Activated naive CD8-positive, alpha-beta T cell treated with anti-CD3 and anti-CD28 coated beads, Interleukin-2, amount 10 ng/mL, durations not matched to agents 7 days and 5 days (primary cell): ENCODE data around the gene HSD17B8. TPM values are rescaled to one million over a fixed set of nuclear protein-coding genes. Genes with fewer than 3 reads are reported as not detected.

Source experiments
- ATAC-seq: fragments of 150-1000 bp; cut with Tn5 transposase; one replicate; pipeline ENCODE4 v1.10.0; 2021; ENCODE audit warnings: low read depth, moderate library complexity
- POLR2A ChIA-PET: fragments of 350-600 bp; sonication (Branson Sonifier 250); formaldehyde crosslinking; loops from one replicate; lab custom pipeline; 2021; ENCODE audit warnings: antibody characterized with exemption; lab: Charles Lee
- DNase-seq: peaks from one replicate; pipeline ENCODE4 v3.0.0; 2021
- H3K27ac Mint-ChIP-seq: one replicate; pipeline ENCODE4 v1.8.0; 2022; ENCODE audit warnings: mild to moderate bottlenecking, mixed read lengths
- H3K27me3 Mint-ChIP-seq: one replicate; pipeline ENCODE4 v1.8.0; 2022; ENCODE audit warnings: mild to moderate bottlenecking, moderate library complexity, mixed read lengths
- H3K36me3 Mint-ChIP-seq: one replicate; pipeline ENCODE4 v1.8.0; 2021; ENCODE audit warnings: mild to moderate bottlenecking, mixed read lengths
- H3K4me1 Mint-ChIP-seq: one replicate; pipeline ENCODE4 v1.8.0; 2021; ENCODE audit warnings: mixed read lengths
- H3K4me3 Mint-ChIP-seq: one replicate; pipeline ENCODE4 v1.8.0; 2022; ENCODE audit warnings: mild to moderate bottlenecking, moderate library complexity, mixed read lengths
- H3K9me3 Mint-ChIP-seq: one replicate; pipeline ENCODE4 v1.8.0; 2021; ENCODE audit warnings: mixed read lengths
- total RNA-seq, 2 experiments: library from RNA; stranded (reverse); gene quantifications; one replicate each; pipeline ENCODE4 v1.2.3, GENCODE V29; 2021

The HSD17B8 gene
- total RNA-seq, 2 experiments from 2014 or later, result 21.1 to 21.8 TPM

DNA sequence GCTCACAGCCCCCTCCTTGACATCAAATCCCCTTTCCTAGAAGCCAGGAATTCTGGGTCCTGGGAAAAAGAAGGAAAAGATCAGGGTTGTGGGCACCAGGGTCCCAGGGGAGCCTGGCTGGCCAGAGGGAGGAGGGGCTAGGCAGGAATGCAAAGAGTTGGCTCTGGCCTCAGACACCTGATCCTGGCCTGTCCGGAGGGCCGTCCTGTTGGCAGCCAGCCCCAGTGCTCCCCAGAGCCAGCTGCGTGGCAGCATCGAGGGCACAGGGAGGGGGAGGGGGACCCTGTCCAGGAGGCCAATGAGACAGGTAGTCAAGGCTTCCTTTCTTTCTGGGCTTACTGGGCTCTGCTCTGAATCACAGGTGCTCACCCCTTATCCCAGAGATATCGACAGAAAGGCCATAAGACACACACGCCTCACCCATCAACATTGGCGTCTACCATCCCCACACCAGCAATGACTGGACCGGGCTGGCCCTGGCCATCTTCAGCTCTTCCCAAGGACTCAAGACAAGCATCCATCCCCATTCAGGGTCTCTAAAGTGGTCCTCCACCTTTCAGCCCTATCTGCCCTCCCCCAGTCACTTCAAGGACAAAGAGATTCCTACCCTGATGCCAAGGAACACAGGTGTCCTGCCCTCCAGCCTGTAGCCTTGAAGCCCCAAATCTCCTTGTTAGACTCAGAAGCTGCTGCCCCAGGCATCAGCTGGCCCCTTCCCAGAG is 12.9 kb upstream of the HSD17B8 start:
- Mint-ChIP-seq H3K4me3 (no peak overlapping the region), H3K4me1 (peaks cover 9% of the 10 kb centered on the region), H3K9me3 (no peaks in the 10 kb centered on the region), H3K27ac (no peak overlapping the region), H3K27me3 (peaks cover 39% of the 10 kb centered on the region), H3K36me3 (peaks cover 30% of the 10 kb centered on the region)
- DNase-seq, result no peak
- ATAC-seq, result no peak
- POLR2A ChIA-PET, result no interaction called here

DNA sequence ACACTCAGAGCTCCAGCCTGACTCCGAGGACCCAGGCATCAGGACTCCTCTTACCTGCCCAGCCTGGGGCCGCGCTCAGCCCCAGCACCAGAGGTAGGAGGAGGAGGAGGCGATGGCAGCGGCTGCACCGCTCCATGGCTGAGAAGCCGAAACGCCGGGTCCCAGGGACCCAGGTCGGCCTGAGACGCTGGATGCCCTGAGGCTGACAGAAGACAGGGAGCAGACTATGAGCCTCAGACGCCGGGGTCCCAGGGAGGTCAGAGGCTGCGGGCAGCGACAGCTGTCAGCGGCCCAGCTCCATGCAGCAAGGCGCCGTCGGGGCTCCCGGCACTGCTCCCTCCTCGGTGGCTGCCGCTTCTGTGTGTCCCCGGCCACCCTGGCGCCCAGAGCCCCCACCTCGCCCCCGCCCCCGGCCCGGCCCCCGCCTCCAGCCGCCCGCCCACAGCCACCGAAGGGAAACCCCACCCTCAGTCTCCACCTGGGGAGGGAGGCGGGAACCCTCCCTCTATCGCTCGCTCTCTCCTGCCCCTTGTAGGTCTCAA is 12.3 kb upstream of the HSD17B8 start, which contains the start of gene COL11A2:
Gene COL11A2, minus strand, starts transcription at position 363 of the 542 bp plus-strand sequence. Its CDS starts 227 bp downstream, at position 136.
- H3K9me3 Mint-ChIP-seq, result no peaks in the 10 kb centered on the region
- peaks cover 11% of the 10 kb centered on the region for H3K4me1 Mint-ChIP-seq
- no peak within 1 kb of the TSS for H3K27ac Mint-ChIP-seq
- H3K27me3 Mint-ChIP-seq, result peaks cover 37% of the 10 kb centered on the region
- peak within 1 kb of the TSS; percentile 49 for H3K4me3 Mint-ChIP-seq
- H3K36me3 Mint-ChIP-seq, result peaks cover 31% of the 10 kb centered on the region
- ATAC-seq, result peak; percentile 17
- POLR2A ChIA-PET, result no interaction called here
- DNase-seq, result no peak

DNA sequence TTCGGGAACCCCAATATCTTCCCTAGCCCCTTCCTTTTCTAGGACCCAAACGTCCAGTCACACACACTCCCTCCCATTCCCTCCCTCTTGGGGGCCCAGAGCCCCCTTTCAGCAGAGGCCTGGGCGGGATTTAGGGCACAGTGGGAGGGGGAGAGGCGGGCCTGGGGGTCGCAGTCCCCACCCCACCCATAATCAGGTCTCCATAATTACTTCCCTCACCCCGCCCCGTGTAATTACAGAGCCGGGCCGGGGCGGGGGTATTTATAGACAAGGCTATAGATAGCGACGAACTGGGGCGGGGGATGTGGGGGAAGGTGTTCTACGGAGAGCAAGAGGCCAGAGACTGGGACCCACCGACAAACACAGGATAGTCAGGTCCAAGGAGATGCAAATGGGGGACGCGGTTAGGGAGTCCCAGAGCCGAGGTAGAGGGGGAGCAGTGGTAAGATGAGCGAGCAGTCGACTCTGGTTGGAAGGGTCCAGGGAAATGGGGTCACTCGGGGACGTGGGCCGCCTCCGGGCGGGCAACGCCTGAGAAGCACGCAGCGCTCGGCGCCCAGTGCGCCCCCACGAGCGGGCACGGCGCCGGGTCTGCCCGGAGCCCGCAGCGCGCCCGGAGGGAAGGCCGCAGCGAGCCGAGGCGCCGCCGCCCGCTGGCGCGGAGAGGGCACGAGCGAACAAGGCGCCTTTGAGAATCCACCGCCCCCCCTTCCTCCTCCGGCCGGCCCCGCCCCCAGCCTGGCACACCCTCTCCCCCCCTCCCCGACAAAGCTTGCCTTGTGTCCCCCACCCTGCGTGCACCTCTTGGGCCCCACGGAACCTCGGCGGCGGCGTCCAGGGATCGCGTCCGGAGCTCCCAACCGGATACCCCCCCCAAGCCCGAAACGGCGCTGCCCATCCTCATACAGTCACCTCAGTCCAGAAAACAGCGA is 11.5 kb upstream of the HSD17B8 start:
- Mint-ChIP-seq H3K36me3 (peaks cover 30% of the 10 kb centered on the region), H3K4me1 (peaks cover 18% of the 10 kb centered on the region), H3K27ac (no peak overlapping the region), H3K4me3 (peak overlapping the region; percentile 49), H3K9me3 (no peaks in the 10 kb centered on the region), H3K27me3 (peaks cover 33% of the 10 kb centered on the region)
- POLR2A ChIA-PET, result no interaction called here
- DNase-seq (peak; percentile 38), ATAC-seq (no peak)

DNA sequence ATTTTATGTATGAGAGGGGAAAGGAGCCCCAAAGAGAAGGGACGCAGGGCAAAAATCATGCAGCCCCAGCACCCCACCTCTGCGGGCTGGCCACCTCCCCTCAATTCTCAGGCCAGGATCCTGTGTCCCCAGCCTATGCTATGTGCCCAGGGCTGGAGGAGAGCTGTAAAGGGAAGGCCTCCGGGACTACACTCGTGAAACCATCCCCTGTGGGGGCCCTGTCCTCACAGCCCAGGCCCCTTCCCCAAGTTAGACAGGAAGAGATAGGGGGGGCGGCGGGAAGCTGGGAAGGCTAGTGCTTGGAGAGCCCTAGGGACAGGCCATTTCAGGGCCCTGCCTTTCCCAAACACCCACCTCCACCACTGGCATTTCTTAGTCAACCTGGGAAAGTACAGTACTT is 10.8 kb upstream of the HSD17B8 start:
- DNase-seq (no peak), ATAC-seq (no peak)
- no peaks in the 10 kb centered on the region for H3K9me3 Mint-ChIP-seq
- POLR2A ChIA-PET, result no interaction called here
- H3K36me3 Mint-ChIP-seq, result peaks cover 30% of the 10 kb centered on the region
- peaks cover 24% of the 10 kb centered on the region for H3K4me1 Mint-ChIP-seq
- H3K27ac Mint-ChIP-seq, result no peak overlapping the region
- peaks cover 31% of the 10 kb centered on the region for H3K27me3 Mint-ChIP-seq
- H3K4me3 Mint-ChIP-seq, result peak overlapping the region; percentile 26

DNA sequence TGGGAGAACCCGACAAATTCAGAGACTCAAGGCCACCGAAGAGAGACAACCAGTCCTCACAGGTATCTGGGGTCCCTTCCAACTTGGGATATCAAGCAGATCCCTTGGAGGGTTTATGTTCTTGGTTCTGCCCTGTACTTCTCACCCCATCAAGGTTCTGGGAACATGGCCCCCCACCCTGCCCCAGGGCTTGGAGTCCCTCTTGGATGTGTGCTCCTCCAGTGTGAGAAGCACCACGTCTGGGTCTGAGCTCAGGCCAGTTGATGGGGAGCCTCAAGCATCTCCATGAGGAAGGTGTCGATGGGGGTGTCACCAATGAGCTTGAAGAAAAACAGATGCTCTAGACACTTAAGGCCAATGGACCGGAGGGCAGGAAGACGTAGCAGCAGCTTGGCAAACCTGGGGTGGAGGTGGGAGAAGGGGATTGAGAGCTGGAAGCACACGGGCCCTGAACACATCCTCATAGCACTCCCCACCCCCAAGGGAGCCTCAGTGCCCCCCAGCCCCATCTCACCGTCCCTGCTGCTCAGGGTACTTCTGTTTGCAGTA is 9.9 kb upstream of the HSD17B8 start:
- H3K27ac Mint-ChIP-seq, result no peak overlapping the region
- peaks cover 30% of the 10 kb centered on the region for H3K36me3 Mint-ChIP-seq
- peaks cover 31% of the 10 kb centered on the region for H3K4me1 Mint-ChIP-seq
- H3K4me3 Mint-ChIP-seq, result no peak overlapping the region
- DNase-seq (no peak), ATAC-seq (no peak)
- H3K27me3 Mint-ChIP-seq, result peaks cover 31% of the 10 kb centered on the region
- no peaks in the 10 kb centered on the region for H3K9me3 Mint-ChIP-seq
- POLR2A ChIA-PET, result interaction anchor here (0.5 kb wide), 1 partner anchor 1313 kb away, joined by 4 read pairs; no protein-coding TSS in a partner anchor

DNA sequence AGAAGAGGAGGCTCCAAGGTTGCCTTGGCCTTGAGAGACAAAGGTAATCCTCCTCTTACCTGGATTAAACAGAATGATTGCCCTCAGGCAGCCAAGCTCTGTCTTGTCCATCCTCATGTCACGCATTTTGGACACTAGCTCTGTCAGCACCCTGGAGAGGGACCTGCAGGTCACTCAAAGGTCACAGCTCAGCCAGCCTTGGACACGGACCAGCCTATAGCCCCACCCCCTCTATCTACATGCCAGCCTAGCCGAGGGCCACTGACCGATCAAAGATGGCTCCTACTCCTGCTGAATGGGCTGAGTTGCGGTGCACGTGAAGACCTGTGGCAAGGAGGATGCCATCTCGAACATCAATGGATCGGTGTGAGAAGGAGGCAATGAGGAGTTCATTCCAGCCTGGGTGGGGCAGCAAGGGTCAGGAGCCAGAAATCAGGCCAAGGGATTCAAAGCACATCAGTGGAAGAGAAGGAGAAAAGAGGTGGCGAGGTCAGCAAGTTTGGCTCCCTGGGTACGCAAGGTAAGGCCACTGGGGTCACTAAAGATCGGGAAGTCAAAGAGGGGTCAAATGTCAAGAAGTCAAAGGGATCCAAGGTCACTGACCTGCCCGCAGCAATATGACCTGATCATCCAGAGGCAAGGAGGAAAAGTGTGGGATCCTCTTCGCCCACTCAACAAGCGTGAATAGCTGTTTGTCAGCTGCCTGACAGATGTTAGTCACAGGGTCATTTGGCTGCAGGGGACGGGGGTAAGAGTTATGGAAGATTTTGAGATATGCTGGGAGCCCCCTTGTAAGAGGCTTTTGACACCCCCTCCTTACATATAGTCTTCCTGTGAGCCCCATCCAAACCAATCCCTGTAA is 8.9 kb upstream of the HSD17B8 start:
- peaks cover 34% of the 10 kb centered on the region for H3K4me1 Mint-ChIP-seq
- no peaks in the 10 kb centered on the region for H3K9me3 Mint-ChIP-seq
- peaks cover 25% of the 10 kb centered on the region for H3K27me3 Mint-ChIP-seq
- no peak for ATAC-seq
- H3K4me3 Mint-ChIP-seq, result no peak overlapping the region
- POLR2A ChIA-PET, result interaction anchor here (0.8 kb wide), 1 partner anchor 12 kb away, joined by 4 read pairs; no protein-coding TSS in a partner anchor
- no peak overlapping the region for H3K27ac Mint-ChIP-seq
- peaks cover 30% of the 10 kb centered on the region for H3K36me3 Mint-ChIP-seq
- DNase-seq, result no peak

DNA sequence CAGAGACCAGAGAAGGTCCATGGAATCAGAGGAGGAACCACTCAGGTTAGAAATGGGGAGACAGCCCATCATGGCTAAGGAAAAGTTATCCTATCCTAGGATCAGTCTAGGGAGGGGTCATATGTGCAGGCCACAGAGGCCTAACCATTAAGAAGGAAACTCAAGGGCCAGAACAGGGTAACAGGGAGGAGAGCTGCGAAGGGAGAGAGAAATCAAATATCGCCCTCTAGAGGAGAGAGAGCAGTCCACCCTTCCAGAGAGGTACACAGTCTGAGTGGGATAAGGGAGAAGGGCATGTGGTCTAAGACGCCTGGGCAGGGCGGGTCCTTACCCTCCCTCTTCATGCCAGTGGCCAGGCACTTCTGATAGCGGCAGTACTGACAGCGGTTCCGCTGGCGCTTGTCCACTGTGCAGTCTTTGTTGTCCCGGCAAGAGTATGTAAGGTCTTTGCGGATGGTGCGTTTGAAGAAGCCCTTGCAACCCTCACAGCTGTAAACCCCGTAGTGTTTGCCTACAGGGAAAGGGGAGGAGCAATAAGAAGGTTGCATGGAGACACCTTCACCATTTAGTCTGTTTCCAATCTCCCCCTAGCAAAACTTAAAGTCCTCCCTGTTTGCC is 6.9 kb upstream of the HSD17B8 start:
- POLR2A ChIA-PET, result interaction anchor here (0.6 to 1.5 kb wide), 5 partner anchors 11 to 51 kb away, joined by 3 to 6 read pairs (median 3); partner anchors contain the start of gene RING1
- Mint-ChIP-seq H3K4me3 (no peak overlapping the region), H3K27ac (peak overlapping the region; percentile 52), H3K27me3 (peaks cover 8% of the 10 kb centered on the region), H3K36me3 (peaks cover 43% of the 10 kb centered on the region), H3K4me1 (peaks cover 43% of the 10 kb centered on the region), H3K9me3 (no peaks in the 10 kb centered on the region)
- peak; percentile 38 for ATAC-seq
- DNase-seq, result no peak

DNA sequence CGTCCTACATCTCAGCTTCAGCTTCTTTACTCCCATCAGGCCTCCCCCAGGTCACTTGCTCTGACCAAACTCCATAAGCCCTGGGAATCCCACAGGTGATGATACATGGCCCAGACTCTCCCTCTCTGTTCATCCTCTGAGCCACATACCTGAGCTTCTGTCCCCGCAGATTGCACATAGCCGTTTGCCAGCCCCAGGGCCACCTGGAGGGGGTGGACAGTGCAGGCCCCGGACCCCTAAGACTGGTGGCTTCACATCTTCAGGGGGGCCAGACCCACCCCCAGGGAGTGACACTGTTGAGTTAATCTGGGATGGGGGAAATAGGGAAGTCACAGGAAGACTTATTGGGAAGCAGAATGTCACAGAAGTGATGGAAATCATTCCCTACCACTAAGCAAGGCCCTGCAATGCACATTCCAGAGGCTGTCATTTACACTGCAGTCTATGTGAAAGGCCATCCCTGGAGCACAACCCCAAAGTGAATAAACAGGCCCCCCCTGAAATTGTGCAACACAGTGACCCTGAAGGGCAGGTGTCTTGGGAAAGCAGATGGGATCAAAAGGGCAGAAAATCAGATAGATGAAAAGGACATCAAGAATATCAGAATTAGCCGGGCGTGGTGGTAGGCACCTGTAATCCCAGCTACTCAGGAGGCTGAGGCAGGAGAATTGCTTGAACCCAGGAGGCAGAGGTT is 6.1 kb upstream of the HSD17B8 start:
- Mint-ChIP-seq H3K27ac (peak overlapping the region; percentile 62), H3K9me3 (no peaks in the 10 kb centered on the region), H3K27me3 (peaks cover 4% of the 10 kb centered on the region), H3K36me3 (peaks cover 48% of the 10 kb centered on the region), H3K4me3 (peak overlapping the region; percentile 96), H3K4me1 (peaks cover 43% of the 10 kb centered on the region)
- ATAC-seq (no peak), DNase-seq (no peak)
- POLR2A ChIA-PET, result interaction anchor here (0.7 to 1.5 kb wide), 4 partner anchors 10 to 114 kb away, joined by 3 to 6 read pairs (median 4); partner anchors contain the start of gene RING1

DNA sequence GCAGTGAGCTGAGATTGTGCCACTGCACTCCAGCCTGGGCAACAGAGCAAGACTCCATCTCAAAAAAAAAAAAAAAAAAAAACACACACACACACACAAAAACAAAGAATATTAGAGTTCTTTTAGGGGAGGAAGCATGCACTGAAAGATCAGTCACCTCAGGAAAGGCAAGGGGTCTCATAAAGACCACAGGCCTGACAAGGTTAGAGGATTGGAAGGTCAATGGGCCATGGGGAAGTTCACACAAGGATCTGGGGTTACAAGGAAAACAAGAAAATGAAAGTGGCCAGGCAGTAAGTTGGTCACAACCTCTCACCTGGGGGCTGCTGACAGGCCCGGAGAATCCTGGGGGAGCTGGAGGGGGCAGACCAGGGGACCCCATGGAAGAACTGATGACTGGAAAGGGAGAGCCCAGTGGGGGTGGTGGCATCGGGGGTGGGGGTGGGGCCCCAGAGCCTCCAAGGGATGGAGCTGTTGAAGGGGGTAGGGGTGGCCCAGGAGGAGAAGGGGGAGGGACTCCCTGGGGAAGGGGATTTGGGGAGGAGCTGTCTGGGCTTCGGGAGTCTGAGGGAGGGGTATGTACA is 5.5 kb upstream of the HSD17B8 start:
- POLR2A ChIA-PET, result interaction anchor here (0.7 to 1.5 kb wide), 4 partner anchors 9 to 232 kb away, joined by 3 to 6 read pairs (median 4); partner anchors contain the start of gene RGL2
- Mint-ChIP-seq H3K4me1 (peaks cover 39% of the 10 kb centered on the region), H3K9me3 (no peaks in the 10 kb centered on the region)

DNA sequence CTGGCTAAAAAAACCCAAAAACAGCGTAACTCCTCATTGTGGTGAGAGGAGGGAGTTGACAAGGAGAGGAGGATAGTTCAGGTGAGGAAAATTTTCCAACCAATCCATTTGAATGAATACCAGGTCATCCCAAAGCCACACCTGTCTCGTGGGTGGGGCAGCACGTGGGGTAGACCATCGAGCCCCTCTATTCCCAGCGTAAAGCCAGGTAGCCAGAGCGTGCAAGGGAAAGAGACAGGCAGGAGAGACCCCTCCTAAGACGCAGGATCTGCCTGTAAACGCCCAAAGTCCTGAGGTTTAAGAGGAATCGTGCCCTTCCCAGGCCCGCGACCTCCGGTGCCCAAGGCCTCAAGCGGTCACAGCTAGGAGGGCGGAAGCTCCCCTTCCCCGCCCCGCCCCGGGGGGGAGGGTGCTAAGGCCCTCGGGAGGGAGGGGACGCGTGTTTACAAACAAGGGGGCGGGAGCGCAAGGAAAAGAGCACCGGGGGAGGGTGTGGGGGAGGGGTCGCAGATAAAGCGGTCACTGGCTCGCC is 4.7 kb upstream of the HSD17B8 start:
- POLR2A ChIA-PET, result interaction anchor here (0.5 to 1.5 kb wide), 9 partner anchors 9 to 341 kb away, joined by 3 to 9 read pairs (median 3); partner anchors contain the start of genes RGL2, RING1, RPS18 and VPS52

More for the DNA sequence above, 5.5 kb upstream of the HSD17B8 start:
- Mint-ChIP-seq H3K4me3 (peak overlapping the region; percentile 96), H3K27me3 (no peaks in the 10 kb centered on the region), H3K27ac (peak overlapping the region; percentile 88), H3K36me3 (peaks cover 48% of the 10 kb centered on the region)
- no peak for ATAC-seq
- no peak for DNase-seq

More for the DNA sequence above, 4.7 kb upstream of the HSD17B8 start:
- DNase-seq (peak; percentile 81), ATAC-seq (peak; percentile 21)
- Mint-ChIP-seq H3K9me3 (no peaks in the 10 kb centered on the region), H3K27ac (peak overlapping the region; percentile 88), H3K27me3 (no peaks in the 10 kb centered on the region), H3K36me3 (peaks cover 42% of the 10 kb centered on the region), H3K4me3 (peak overlapping the region; percentile 96), H3K4me1 (peaks cover 43% of the 10 kb centered on the region)
